DMS153 (cell line): ENCODE measurements around the gene MROH7.
A peak's percentile ranks its signal among the peaks of the same experiment; 100 is the strongest.

Experiments
- DNase-seq: peaks from one replicate; lab custom pipeline; 2025; lab: John Stamatoyannopoulos, UW

Gene MROH7

DNA sequence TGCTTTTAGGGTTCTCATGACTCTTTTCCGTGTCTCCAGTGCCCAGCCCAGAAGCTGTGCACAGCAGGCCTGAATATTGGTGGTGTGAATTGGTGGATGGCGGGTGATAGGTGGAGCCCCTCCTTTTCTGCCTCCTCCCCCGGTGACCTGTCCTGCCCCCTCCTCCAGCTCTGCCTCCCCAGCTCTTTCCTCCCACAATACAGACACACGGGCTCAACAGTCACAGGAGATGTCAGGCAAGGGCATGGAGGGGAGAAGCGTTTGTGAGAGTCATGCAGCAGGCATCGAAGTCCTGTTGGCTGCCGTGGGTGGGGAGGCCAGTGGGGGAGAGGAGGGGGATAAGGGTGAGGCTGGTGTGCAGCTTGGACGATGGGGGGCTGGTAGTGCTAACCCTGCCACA is 56.8 kb downstream of the MROH7 start:
- no peak for DNase-seq

DNA sequence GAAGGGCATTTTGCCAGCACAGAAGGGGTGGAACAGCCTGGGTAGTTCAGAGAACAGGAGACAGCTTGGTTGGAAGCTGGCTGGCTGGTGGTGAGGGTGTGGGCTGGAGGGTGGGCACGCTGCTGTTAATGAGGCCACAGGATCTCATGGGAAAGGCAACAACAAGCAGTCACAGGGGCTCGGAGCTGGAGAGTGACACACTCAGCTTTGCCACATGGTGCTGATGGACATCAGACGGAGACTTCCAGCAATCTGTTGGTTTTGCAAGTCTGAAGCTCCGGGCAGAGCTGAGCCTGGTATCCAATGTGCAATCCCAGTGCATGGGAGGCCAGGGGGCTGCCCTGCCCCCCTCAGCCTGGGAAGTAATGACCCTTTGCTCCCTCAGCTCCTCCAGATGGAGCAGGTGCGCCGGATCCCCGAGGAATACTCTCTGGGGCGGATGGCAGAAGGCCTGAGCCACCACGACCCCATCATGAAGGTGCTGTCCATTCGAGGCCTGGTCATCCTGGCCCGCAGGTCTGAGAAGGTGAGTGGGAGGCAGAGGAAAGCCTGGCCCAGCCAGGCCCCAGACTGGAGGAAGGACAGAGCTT is 58.4 kb downstream of the MROH7 start:
- no peak for DNase-seq

DNA sequence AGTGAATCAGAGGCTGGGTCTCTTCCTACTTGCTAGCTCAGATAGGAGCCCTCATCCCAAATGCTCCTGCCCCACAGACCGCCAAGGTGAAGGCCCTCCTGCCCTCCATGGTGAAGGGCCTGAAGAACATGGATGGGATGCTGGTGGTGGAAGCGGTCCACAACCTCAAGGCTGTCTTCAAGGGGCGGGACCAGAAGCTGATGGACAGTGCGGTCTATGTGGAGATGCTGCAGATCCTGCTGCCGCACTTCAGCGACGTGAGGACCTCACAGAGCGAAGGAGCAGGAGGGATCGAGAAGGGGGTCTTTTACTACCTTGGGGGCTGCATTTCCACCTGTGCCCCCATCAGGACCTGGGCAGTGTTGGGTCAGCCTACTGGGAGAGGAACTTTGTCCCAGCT is 59.5 kb downstream of the MROH7 start:
- DNase-seq: no peak

DNA sequence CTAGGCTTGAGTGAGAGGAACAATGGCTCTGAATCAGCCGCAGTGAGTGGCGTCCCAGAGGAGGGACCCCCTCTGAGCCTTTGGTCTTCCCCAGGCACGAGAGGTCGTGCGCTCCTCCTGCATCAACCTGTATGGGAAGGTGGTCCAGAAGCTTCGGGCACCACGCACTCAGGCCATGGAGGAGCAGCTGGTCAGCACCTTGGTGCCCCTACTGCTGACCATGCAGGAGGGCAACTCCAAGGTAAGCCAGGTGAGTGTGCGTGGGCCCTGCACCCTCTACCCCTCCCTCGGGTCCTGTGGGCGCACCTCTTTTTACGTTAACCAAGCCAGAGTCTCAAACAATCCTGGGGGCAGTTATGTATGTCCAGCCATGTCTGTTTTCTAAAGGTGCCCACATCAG is 60.4 kb downstream of the MROH7 start:
- DNase-seq: no peak

DNA sequence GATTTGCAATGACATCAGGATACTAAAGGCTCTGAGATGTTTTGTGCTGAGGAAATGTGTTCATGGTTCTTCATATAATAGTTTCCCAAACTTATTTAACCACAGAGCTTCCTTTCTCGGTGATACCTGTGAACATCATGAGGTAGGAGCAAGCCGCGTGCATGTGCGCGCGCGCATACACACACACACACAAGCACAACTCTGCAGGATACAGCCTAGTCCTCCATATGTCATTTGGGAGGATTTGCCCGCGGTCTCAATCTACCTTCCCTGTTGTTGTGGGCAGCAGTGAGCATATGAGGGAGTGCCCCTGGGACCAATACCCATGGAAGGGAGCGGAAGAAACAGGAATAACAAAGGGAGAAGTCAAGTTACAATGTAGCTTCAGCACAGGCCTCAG is 61.9 kb downstream of the MROH7 start:
- no peak for DNase-seq

DNA sequence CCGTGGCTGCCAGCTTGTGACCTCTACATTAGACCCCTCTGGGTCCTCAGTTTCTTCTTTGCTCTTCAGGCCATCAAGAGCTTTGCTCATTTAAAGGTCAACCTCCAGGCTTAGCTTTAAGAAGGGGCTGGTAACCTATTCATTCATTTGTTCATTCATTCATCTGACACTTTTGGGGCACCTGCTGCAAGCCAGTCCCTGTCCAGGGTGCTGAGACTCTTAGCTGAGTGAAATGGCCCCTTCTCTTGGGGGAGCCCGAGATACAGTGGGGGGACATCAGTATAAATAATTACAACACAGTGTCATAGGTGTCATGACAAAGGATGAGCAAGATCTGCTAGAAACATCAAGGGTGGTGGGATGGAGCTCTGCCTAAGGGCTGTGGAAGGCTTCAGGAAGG is 63.6 kb downstream of the MROH7 start:
- no peak for DNase-seq

DNA sequence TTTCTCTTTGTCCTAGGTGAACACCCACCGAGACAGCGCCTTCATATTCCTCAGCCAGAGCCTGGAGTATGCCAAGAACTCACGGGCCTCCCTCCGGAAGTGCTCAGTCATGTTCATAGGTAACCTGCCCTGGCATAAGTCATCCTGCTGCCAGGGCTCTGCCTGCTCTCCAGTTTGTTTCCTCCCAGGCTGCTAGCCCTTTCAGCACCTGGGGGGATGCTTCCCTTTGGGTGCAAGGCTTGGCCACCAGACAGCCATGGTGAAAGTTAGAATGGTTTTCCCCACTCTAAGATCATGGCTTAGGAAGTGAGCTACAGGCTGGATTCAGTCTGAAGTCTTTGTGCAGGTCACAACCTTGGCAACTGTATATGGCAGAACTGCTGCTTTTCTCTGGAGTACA is 64.8 kb downstream of the MROH7 start:
- no peak for DNase-seq

DNA sequence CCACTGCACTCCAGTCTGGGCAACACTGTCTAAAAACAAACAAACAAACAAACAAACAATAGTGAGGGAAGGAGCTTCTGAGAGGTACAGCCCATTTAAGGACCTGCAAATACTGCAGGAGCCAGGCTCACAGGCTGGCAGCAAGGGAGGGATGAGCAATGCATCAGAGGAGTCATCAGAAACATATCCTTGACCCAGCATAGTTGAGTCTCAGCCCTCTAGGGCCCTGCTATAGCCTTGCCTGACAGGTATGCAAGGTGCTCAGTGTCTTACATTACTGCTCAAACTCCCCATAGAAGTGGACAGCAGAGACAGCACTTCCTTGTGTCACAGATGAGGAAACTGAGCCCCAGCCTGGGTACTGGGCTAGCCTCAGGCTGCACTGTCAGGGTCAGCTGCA is 66.8 kb downstream of the MROH7 start:
- no peak for DNase-seq

DNA sequence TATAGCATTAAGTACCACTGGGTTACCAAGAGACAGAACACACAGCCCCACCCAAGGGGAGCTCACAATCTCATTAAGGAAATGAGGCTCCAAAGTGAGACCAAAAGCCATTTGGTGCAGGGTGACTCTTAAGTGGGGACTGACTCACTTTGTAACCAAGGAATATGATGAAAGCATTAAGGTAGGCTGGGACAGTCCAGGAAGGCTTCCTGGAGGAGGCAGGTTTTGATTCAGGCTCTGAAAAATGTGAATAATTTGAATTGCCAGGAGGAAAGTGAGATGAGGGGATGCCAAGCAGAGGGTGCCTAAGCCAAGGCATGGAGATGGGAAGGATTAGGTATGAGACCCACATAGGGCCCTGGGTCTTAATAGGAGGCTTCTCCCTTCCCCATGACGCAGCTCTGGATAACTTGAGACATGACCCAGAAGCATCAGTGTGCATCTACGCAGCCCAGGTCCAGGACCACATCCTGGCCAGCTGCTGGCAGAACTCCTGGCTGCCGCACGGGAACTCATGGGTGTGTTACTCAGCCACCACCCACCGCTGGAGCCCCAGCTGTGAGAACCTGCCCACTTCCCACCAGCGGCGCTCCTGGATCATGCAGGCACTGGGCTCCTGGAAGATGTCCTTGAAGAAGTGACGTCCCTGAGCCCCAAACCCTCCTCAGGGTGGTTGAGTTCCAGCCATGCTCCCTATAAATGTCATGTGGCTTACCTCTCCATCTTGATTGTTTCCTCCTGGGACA is 68.1 kb downstream of the MROH7 start:
- no peak for DNase-seq

DNA sequence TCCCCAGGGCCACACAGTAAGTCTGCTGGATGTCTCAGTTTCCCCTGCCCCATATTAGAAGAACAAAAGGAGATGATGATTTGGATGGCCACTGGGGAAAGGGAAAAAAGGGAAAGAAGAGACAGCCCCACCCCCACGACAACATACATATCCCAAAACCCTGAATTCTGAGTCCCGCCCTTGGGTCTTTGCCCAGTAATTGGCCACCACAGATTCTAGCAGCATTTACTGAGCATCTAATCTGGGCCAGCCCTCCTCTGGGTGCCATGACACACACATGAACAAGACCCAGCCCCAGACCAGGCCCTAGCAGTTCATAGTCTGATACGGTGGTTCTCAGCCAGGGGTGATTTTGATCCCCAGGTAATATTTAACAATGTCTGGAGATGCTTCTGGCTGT is 68.8 kb downstream of the MROH7 start:
- no peak for DNase-seq

DNA sequence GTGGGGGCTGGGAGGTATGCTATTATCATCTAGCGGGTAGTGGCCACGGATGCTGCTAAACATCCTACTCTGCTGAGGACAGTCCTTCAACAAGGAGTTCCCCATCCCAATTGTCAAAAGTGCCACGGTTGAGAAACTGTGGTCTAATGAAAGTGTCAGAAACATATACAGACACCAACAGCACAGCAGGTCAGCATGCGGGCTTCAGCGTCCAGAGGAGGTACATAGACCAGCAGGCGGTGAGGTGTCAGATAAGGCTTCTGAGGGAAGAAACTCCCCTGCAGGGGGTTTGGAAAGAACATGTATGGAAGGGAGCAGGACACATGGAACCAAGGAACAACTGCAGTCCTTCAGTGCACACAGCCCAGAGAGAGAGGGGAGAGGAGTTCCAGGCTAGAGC is 69.3 kb downstream of the MROH7 start:
- DNase-seq: no peak

DNA sequence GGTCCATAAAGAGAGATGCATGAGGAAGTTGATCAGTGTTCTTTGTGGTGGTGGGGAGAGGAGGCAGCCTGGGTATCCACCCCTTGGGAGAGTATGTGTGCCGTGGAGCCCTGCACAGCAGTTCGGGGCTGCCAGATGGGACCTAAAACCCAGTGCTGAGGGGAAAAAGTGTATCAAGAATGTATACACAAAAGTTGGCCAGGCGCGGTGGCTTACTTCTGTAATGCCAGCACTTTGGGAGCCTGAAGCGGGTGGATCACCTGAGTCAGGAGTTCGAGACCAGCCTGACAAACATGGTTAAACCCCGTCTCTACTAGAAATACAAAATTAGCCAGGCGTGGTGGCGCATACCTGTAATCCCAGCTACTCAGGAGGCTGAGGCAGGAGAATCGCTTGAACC is 70.0 kb downstream of the MROH7 start:
- DNase-seq: no peak

DNA sequence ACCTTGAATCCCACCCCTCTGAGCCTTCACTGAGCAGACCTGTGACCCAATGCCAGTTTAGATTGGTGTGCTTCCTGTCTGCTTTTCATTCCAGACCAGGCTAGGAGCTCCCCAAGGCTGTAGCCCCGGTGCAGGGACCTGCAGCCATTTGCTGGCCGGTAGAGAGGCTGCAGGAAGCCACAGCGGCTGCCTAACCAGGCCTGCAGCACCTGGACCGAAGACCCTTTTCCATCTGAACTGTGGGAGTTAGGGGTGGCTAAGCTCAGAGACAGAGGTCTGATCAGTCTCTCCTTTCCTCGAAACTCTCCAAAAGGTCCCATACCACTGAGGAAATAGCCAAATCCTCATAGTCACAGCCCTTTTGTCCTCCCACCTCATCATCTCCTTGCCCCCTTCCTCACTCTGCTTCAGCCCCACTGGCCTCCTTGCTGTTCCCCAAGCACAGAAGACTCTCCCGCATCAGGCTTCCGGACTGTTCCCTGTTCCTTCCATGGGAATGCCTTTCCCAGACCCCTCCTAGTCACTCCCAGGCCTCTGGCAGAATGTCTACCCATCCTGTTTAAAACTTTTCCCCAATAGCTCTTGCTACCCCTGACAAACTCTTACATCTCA is 73.4 kb downstream of the MROH7 start:
- no peak for DNase-seq

DNA sequence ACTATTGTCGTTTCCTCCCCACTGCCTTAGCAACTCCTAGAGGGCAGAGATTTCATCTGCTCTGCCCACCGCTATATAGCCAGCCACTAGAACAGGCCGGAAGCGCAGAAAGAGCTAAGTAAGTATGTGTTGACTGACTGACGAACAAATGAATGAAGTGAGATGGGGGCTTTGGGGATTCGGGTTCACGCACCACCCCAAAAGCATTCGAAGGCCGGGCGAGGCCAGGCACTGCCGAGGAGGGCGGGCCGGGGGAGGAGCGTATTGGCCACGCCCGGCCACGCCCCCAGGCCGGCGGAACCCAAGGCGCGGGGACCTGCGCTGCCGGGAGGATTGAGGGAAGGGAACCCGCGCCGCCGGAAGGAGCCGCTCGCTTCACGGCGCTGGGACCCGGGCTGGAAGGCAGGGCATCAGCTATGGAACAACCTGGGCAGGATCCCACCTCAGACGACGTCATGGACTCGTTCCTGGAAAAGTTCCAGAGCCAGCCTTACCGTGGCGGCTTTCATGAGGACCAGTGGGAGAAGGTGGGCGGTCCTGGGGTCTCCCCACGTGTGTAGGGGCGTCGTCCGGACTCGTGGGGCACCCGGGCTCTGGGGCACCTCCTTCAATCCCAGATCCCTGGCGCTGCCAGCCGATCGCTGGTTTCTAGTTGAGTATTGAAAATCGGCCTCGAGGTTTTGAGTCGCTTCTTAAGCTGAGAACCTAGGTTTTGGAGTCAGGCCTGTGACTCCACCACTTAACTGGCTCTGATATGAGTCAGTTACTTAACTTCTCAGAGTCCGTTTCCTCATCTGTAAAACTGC is 74.1 kb downstream of the MROH7 start, which contains the start of gene TTC4:
TSS of gene TTC4 (plus strand) at position 369 of the 806 bp plus-strand sequence. CDS start at position 417, 48 bp downstream.
- DNase-seq: peak; percentile 60

DNA sequence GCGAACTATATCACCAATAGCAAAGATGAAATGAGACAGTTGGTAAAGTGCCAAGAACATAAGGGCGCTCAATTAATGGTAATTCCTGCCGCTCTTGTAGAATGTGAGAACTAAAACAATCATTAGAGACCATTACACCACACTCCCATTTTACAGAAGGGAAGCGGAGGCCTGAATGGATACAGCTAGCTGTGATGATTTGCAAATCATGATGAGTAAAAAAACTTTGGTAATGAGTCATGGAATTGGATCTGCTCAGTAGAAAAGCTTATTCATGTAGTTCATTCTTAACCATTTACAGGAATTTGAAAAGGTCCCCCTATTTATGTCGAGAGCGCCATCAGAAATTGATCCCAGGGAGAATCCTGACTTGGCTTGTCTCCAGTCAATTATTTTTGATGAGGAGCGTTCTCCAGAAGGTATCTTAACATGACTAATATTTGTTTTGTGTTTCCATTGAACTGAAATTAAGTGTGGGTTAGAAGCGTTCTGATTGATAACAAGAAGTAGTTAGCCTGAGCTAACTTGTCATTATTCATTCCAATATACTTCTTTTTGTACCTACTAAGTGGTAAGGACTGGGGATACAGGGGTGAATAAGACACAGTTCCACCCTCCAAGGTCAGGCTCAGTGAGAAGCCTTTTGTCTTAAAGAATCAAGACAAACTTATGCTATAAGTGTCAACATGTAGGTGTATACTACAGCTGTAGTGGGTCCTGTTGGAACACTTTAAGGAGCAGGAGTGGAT is 74.9 kb downstream of the MROH7 start:
- no peak for DNase-seq

DNA sequence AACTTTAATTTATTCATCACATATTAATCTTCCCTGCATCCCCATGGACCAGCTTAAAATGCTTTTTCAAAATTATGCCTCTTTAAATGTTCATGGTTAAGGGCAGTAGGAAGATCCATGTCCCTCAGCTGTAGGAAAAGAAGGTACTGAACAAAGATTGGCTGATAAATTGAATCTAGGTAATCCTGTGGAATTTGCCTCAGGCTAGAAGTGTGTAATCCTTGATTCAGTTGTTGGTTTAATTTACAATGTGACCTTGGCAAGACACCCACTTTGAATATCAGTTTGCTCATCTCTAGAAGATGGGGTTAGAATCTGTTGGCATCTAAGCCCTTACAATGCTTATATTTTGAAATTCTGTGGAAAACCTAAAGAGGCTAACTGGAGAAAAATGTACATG is 80.1 kb downstream of the MROH7 start:
- DNase-seq: no peak

DNA sequence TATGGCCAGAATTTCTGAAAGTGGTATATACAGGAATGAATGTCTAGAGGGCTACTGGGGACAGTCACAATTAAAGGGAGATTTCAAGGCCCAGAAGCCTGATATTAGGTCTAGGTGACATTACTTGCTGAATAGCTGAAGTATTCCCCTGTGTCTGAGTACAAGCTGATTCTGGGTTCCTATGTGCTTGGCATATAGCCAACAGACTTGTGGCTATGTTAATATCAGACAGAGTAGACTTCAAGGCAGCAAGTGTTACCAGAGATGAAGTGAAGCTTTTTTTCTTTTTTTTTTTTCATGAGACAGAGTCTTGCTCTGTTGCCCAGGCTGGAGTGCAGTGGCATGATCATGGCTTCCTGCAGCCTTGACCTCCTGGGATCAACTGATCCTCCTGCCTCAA is 82.4 kb downstream of the MROH7 start:
- no peak for DNase-seq

DNA sequence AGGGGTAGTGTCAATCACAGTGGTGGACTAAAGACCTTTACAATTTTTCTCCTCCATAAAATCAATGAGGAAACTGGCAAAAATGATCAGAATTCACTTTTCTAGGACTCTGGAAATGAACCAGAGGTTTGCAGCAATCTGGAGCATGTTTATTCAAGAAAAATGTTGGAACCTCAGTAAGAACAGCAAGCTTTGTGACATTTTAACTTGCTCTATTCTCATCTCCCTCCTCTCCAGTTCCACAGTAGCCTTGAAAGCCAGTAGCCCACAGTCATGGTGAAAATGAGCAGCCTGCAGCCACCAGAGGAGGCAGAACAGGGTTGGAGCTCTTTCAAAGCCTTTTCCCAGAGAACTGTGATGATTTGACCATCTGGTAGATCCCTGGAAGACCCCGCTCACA is 83.2 kb downstream of the MROH7 start:
- DNase-seq: no peak

DNA sequence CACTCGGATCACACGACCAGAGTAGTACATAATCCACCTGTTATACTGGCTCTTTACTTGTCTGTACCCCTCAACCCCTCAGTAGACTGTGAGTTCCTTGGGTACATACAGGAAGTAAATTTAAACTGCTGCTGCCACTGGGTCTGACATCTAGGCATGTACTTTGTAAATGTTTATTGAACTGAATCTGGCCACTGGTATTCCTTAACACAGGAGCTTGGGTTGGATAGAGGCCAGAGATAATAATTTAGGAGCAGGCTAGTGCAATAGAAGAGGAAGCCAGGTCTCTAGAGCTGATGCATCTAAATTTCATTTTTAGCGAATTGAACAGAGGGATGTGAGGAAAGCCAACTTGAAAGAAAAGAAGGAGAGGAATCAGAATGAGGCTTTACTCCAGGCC is 86.4 kb downstream of the MROH7 start:
- DNase-seq: no peak

DNA sequence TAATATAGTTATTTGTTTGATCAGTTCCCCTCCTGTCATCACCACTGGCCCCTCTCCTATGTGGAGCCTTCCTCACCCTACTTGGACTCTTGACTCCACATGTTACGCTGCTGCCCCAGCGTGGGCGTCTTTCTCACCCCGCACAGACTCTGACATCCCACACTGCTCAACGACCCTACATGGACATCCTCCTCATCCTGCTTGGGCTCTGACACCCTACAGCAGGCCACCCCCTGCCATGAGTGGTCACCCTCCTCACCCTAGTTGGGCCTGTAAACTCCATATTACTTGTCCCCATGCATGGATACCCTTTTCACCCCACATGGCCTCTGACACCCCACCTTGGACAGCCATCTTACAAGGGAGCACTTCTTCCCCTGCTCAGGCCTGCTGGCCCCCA is 95.1 kb downstream of the MROH7 start:
- no peak for DNase-seq

DNA sequence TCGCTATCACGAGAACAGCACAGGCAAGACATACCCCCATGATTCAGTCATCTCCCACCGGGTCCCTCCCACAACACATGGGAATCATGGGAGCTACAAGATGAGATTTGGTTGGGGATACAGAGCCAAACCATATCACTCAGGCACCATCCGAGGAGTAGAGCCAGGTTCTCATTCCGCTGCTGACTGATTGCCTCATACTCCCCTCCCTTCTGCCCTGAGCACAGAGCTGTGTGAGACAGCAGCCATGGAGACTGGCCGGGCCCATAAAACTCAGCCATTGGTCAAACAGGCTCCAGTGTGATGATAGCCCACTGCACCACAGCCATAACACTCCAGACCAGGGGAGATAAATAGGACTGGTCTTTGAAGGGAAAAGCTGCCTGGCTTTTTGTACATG is 96.7 kb downstream of the MROH7 start:
- no peak for DNase-seq

DNA sequence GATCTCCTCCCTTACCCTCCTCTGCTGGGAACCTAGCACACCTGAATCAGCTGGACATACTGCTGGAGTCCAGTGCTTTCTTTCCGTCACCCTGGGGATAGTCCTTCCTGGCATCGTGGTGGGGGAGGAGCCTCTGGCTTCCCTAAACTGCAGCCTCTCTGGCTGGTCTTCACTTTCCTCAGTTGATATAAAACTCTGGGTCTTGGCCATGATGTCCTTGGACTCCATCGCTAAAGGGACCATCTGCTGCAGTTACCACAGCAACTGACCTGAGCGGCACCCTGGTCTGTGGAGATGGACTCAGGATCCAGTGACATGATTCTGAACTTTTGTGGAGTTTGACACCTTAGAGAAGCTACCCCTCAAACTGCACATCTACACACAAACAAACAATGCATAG is 99.9 kb downstream of the MROH7 start:
- no peak for DNase-seq
